ENCODE measurements around the gene ASCC3.
"Not testable (repeated sequence)": the region's sequence is repeated elsewhere in the genome, so short reads cannot be mapped to it uniquely, and the experiment has no call there.

The ASCC3 gene

GRCh38 chr6:100889351-100889750 is 8.2 kb upstream of the ASCC3 start:
- DNase-seq (ENCODE audit: low spot score): no peak

GRCh38 chr6:100886076-100886475 is 4.9 kb upstream of the ASCC3 start:
- DNase-seq (ENCODE audit: low spot score): peak; percentile 52

GRCh38 chr6:100883347-100883746 is 2.2 kb upstream of the ASCC3 start:
- DNase-seq (ENCODE audit: low spot score): no peak

GRCh38 chr6:100881707-100882040 is 545 bp upstream of the ASCC3 start:
- DNase-seq (ENCODE audit: low spot score): no peak

DNA sequence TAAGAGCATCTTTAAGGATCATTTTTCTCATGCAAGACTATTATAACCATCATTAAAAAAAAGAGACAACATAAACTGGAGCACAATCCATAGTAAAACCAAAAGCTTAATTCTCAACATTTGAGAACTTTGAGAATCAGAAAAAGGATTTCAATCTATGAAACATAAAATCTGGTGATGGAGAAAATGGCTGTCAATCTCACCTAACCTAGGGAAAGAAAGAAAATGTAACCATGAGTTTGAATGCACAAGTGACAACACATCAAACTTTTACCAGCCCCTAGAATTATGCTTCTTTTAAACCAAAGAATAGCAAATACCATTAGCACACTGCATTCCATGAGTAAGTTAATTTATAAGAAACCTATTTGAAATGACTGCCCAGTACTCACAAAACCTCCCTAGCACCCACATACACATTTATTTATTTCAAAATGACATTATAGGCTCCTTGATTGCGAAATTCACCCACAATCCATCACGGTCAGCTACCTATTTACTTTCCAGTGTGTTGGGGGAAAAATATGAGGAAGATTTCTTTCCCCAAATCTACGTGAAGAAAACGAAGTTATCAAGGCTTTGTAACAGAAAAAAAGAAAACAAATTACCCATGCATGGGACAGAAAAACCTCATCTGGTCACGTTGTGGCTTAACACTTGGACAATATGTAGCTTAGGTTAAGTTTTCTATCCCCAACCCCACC is 828 bp downstream of the ASCC3 start:
- DNase-seq (ENCODE audit: low spot score): no peak

GRCh38 chr6:100879317-100879716 is 1.8 kb downstream of the ASCC3 start:
- no peak for DNase-seq (ENCODE audit: low spot score)

- no peak for DNase-seq (ENCODE audit: low spot score)
These were observed 3.3 kb downstream of the ASCC3 start for GRCh38 chr6:100877851-100878250.

- DNase-seq (ENCODE audit: low spot score): no peak
These were observed 4.9 kb downstream of the ASCC3 start for GRCh38 chr6:100876251-100876650.

- DNase-seq (ENCODE audit: low spot score): no peak
These were observed 15.6 kb downstream of the ASCC3 start for GRCh38 chr6:100865525-100865924.

DNA sequence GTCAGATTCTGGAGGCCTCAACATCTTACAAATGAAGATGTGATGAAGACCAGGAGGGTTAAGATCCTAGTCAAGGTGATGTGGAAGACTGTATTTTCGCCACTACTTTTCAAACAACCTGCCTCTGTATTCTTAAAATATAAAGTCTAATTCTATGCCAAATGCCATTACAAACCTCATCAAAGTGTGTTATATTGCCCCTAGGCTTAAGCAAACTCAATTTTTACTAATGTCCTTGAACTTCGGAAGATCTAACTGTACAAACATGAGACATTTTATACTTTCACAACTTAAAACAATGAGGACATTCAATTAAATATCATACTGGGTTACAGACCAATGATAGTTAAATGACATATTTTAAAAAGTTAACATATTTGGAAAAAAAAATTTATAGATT is 19.1 kb downstream of the ASCC3 start:
- no peak for DNase-seq (ENCODE audit: low spot score)

DNA sequence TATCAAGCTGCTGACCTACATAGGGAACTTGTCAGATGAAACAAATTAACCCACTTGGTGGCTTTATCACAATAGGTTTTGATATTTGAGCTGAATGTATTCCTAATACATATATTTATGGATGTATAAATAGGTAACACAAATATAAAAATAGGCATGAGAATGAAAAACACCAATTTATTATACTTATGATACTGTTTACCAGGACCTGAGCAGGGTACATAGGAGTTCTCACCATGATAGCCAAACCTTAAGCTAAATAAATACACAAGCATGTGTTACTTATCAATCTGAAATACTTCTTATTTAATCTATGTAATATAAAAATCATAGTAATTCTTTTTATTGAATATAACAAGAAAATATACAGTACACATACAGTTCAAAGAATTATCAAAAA is 25.0 kb downstream of the ASCC3 start:
- no peak for DNase-seq (ENCODE audit: low spot score)

- DNase-seq (ENCODE audit: low spot score): no peak
These were observed 29.3 kb downstream of the ASCC3 start for GRCh38 chr6:100851819-100852218.

GRCh38 chr6:100850174-100850573 is 31.0 kb downstream of the ASCC3 start:
- no peak for DNase-seq (ENCODE audit: low spot score)

- DNase-seq (ENCODE audit: low spot score): no peak
These were observed 34.9 kb downstream of the ASCC3 start for GRCh38 chr6:100846276-100846675.

GRCh38 chr6:100845676-100846075 is 35.5 kb downstream of the ASCC3 start:
- no peak for DNase-seq (ENCODE audit: low spot score)

GRCh38 chr6:100839419-100839818 is 41.7 kb downstream of the ASCC3 start:
- DNase-seq (ENCODE audit: low spot score): no peak

GRCh38 chr6:100838011-100838410 is 43.1 kb downstream of the ASCC3 start:
- DNase-seq (ENCODE audit: low spot score): no peak

DNA sequence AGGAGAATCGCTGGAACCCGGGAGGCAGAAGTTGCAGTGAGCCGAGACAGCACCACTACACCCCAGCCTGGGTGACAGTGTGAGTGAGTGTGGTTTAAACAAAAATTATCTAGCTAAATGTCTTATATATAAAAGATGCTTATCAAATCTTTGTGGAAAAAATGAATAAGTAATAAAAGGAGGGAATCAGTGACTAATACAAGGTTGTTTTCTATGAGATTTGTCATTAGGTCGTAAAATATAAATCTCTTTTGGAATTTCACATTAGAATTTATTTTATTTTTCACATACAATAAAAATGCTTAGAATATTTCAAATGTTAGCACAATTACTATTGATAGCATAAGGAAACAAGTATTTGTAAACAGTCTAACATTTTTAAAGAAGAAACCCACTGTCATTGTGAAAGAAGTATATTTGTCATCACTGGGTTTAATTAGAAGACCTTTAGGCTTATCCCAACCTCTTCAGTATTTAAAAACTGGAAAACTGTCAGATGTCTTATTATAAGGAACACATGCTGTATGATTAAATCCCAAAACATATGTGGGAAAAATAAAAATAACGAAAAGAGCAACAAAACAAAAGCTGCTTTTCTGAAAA is 47.1 kb downstream of the ASCC3 start:
- DNase-seq (ENCODE audit: low spot score): no peak

DNA sequence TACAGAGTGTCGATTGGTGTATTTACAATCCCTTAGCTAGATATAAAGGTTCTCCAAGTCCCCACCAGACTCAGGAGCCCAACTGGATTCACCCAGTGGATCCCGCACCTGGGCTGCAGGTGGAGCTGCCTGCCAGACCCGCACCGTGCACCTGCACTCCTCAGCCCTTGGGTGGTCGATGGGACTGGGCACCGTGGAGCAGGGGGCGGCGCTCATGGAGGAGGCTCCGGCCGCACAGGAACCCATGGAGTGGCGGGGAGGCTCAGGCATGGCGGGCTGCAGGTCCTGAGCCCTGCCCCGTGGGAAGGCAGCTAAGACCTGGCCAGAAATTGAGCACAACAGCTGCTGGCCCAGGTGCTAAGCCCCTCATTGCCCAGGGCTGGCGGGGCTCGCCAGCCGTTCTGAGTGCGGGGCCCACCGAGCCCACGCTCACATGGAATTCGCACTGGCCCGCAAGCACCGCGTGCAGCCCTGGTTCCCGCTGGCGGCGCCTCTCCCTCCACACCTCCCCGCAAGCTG is 52.0 kb downstream of the ASCC3 start:
- not testable (repeated sequence) for DNase-seq (ENCODE audit: low spot score)

- no peak for DNase-seq (ENCODE audit: low spot score)
These were observed 58.1 kb downstream of the ASCC3 start for GRCh38 chr6:100823041-100823440.

DNA sequence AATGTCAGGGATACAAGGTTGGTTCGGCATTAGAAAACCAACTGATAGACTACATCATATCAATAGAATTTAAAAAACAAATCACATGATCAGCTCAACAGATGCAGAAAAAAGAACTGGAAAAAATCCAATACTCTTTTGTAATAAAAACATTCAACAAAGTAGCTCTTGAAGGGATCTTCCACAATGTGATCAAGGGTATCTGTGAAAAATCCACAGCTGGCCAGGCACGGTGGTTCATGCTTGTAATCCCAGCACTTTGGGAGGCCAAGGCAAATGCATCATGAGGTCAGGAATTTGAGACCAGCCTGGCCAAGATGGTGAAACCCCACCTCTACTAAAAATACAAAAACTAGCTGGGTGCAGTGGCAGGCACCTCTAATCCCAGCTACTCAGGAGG is 63.1 kb downstream of the ASCC3 start:
- DNase-seq (ENCODE audit: low spot score): no peak

DNA sequence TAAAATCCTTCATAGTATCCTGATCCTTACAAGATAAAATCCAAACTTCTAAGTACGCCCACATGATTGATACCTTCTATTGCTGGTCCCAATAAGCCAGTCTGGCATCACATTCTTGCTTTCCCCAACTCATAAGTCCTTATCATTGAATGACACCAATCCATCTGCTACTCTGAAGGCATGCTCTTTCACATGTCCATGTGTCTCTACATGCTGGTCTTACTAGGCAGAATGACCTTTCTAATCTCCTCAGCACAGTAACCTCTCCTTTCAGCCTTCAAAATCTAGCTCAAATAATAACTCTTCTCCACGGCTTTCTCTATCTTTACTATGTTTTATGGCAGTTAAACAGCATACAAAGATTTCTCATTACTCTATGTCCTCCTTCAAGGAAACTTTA is 71.1 kb downstream of the ASCC3 start:
- DNase-seq (ENCODE audit: low spot score): no peak

- no peak for DNase-seq (ENCODE audit: low spot score)
These were observed 71.8 kb downstream of the ASCC3 start for GRCh38 chr6:100809346-100809745.
